ENCODE results near the gene HOXB7. TPM values are rescaled to one million over a fixed set of nuclear protein-coding genes. Genes with fewer than 3 reads are reported as not detected.

Gene HOXB7
- total RNA-seq, 2 donors from 2014 or later: not detected

DNA sequence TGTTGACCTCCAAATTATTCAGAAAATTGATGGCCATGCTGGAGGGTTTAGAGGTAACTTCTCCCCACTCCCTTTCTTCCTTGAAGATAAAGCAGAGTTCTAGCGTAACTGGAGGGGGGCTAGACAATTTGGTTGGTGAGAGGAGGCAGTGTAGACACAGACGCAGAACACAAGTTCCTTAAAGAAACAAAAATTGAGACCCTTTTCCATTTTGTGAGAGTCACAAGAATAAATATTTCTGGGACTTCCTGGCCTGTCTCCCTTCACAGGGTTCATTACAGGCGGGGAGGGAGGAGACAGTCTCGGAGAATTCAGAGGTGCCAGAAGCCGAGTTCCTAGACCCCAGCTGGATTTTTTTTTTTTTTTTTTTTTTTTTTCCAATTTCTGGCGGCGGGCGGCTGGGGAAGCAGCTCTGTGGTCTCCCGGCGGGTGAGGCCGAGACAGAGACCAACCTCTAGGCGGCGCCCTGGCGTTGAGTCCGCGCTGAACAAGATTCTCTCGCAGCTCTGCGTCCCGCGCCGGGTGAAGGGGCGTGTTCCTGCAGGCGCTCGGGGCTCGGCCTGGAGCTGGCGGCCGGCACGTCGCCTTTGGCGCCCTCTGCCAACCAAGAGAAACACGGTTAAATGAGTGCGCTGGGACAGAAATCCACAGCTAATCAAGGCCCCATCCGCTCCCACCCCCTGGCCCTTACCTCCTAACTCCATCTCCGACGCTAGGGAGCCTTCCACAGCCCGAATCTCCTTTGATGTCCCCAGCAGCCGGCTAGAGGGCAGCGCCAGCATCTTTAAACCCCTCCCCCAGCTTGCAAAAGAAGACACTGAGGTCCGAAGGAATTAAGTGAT is 25.6 kb upstream of the HOXB7 start:
- no peaks in the 10 kb centered on the region for H3K36me3 Mint-ChIP-seq (ENCODE audit: low read depth)
- peaks cover 2% of the 10 kb centered on the region for H3K9me3 Mint-ChIP-seq
- Histone ChIP-seq H3K36me3 (ENCODE audit: control insufficient read depth, insufficient read depth, low read length) (no peaks in the 10 kb centered on the region), H3K4me1 (ENCODE audit: control insufficient read depth, insufficient read depth, low read length) (no peaks in the 10 kb centered on the region), H3K9ac (ENCODE audit: extremely low read depth, low read length, poor library complexity, severe bottlenecking) (no peak overlapping the region), H3K27me3 (ENCODE audit: control insufficient read depth, insufficient read depth, low read length, poor library complexity, severe bottlenecking) (peaks cover 100% of the 10 kb centered on the region), H3K4me3 (ENCODE audit: low read length) (no peak overlapping the region), H3K9me3 (ENCODE audit: control insufficient read depth, low read length) (peaks cover 7% of the 10 kb centered on the region), H3K27ac (ENCODE audit: low read depth, low read length) (no peak overlapping the region)
- peaks cover 1% of the 10 kb centered on the region for H3K4me1 Mint-ChIP-seq
- peaks cover 100% of the 10 kb centered on the region for H3K27me3 Mint-ChIP-seq (ENCODE audit: insufficient read depth)
- peak; percentile 100 for DNase-seq
- no peak overlapping the region for H3K4me3 Mint-ChIP-seq
- TF ChIP-seq, protein P1, sequence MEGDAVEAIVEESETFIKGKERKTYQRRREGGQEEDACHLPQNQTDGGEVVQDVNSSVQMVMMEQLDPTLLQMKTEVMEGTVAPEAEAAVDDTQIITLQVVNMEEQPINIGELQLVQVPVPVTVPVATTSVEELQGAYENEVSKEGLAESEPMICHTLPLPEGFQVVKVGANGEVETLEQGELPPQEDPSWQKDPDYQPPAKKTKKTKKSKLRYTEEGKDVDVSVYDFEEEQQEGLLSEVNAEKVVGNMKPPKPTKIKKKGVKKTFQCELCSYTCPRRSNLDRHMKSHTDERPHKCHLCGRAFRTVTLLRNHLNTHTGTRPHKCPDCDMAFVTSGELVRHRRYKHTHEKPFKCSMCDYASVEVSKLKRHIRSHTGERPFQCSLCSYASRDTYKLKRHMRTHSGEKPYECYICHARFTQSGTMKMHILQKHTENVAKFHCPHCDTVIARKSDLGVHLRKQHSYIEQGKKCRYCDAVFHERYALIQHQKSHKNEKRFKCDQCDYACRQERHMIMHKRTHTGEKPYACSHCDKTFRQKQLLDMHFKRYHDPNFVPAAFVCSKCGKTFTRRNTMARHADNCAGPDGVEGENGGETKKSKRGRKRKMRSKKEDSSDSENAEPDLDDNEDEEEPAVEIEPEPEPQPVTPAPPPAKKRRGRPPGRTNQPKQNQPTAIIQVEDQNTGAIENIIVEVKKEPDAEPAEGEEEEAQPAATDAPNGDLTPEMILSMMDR (conservative IDR thresholded peaks at IDR 0.05): peak; percentile 90
- 1 to 3% methylated on average over 16 to 39 of the region's 39 CpGs for WGBS, 2 experiments (ENCODE audit: insufficient coverage in 1 of 2, insufficient read length in 1 of 2)
- no peak overlapping the region for H3K27ac Mint-ChIP-seq

DNA sequence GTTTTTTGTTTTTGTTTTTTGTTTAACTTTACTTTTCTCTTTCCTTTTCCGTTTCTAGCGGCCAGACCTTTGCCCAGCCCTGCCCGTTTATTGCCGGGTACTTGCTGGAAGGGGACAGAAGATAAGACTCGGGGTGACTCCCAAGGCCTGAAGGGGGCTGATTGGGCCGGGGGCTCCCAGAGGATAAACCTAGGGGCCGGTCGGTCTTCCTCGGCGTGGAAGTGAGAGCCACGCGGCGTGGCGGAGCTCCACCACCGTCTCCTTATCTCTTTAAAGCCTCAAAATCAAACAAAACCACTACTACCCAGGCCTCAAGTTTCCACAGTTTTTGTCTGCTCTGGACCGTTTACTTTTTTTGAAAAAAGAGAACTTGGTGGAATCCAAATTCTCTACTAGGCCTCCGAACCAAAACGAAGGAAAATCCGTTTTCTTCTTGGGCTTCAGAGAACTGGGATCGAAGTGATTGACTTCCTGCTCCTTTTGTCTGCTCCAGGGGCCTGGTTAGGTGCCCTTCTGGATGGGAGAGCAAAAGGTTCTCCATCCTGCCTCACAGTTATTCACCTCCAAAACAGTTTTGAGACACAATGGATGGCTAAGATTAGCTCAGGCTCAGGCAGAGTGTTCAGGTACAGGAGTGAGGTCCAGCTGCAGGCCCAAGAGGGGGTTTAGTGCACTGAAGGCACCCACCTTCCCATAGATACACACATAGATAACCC is 23.8 kb upstream of the HOXB7 start:
- peak; percentile 41 for DNase-seq
- Histone ChIP-seq H3K9ac (ENCODE audit: extremely low read depth, low read length, poor library complexity, severe bottlenecking) (no peak overlapping the region), H3K27ac (ENCODE audit: low read depth, low read length) (no peak overlapping the region), H3K4me3 (ENCODE audit: low read length) (no peak overlapping the region), H3K9me3 (ENCODE audit: control insufficient read depth, low read length) (peaks cover 7% of the 10 kb centered on the region), H3K36me3 (ENCODE audit: control insufficient read depth, insufficient read depth, low read length) (no peaks in the 10 kb centered on the region), H3K27me3 (ENCODE audit: control insufficient read depth, insufficient read depth, low read length, poor library complexity, severe bottlenecking) (peaks cover 100% of the 10 kb centered on the region), H3K4me1 (ENCODE audit: control insufficient read depth, insufficient read depth, low read length) (no peaks in the 10 kb centered on the region)
- Mint-ChIP-seq H3K4me1 (no peaks in the 10 kb centered on the region), H3K27ac (no peak overlapping the region), H3K9me3 (peaks cover 2% of the 10 kb centered on the region), H3K27me3 (ENCODE audit: insufficient read depth) (peaks cover 100% of the 10 kb centered on the region), H3K4me3 (no peak overlapping the region), H3K36me3 (ENCODE audit: low read depth) (no peaks in the 10 kb centered on the region)
- 39 to 42% methylated on average over 14 to 20 of the region's 20 CpGs for WGBS, 2 experiments (ENCODE audit: insufficient coverage in 1 of 2, insufficient read length in 1 of 2)
- TF ChIP-seq, protein P1 (conservative IDR thresholded peaks at IDR 0.05): no peak

DNA sequence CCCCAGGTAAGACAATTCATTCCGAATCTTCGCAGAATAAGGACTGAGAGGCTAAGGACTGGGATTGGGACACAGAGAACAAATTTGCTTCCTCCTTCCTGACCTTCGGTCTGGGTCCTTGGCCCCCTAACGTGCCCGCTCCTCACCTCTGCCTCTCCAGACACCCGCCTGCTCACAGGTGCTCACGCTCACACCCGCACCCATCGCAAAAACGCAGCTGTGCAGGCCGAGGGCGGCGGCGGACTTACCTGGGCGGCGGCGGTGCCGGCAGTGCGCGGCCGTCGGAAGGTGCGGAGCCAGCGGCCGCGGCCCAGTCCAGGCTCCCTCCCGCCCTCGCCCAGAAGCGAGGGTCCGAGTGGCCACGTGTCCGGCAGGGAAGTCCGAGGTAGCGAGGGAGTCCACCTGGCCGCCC is 22.5 kb upstream of the HOXB7 start:
- Mint-ChIP-seq H3K36me3 (ENCODE audit: low read depth) (no peaks in the 10 kb centered on the region), H3K4me1 (no peaks in the 10 kb centered on the region), H3K9me3 (peaks cover 2% of the 10 kb centered on the region), H3K27ac (no peak overlapping the region), H3K4me3 (no peak overlapping the region), H3K27me3 (ENCODE audit: insufficient read depth) (peaks cover 100% of the 10 kb centered on the region)
- 2 to 6% methylated on average over 8 to 35 of the region's 35 CpGs for WGBS, 2 experiments (ENCODE audit: insufficient coverage in 1 of 2, insufficient read length in 1 of 2)
- Histone ChIP-seq H3K36me3 (ENCODE audit: control insufficient read depth, insufficient read depth, low read length) (no peaks in the 10 kb centered on the region), H3K9ac (ENCODE audit: extremely low read depth, low read length, poor library complexity, severe bottlenecking) (no peak overlapping the region), H3K4me3 (ENCODE audit: low read length) (no peak overlapping the region), H3K27me3 (ENCODE audit: control insufficient read depth, insufficient read depth, low read length, poor library complexity, severe bottlenecking) (peaks cover 100% of the 10 kb centered on the region), H3K9me3 (ENCODE audit: control insufficient read depth, low read length) (peaks cover 7% of the 10 kb centered on the region), H3K27ac (ENCODE audit: low read depth, low read length) (no peak overlapping the region), H3K4me1 (ENCODE audit: control insufficient read depth, insufficient read depth, low read length) (no peaks in the 10 kb centered on the region)
- TF ChIP-seq, protein P1 (conservative IDR thresholded peaks at IDR 0.05): no peak
- DNase-seq: peak; percentile 71
